GM19239 (cell line): Measurements from ENCODE around the gene C14orf132.
"Not testable (repeated sequence)": the region's sequence is repeated elsewhere in the genome, so short reads cannot be mapped to it uniquely, and the experiment has no call there.

Source experiments
- DNase-seq: peaks from one replicate; pipeline ENCODE4 v3.0.0; 2011; ENCODE audit warnings: low spot score; ENCODE audit not compliant: insufficient read length
- FAIRE-seq: peaks from 2 replicates; lab custom pipeline; 2011; peaks lifted over from hg19 to GRCh38; lab: Jason Lieb, UNC

Gene C14orf132

GRCh38 chr14:96057738-96058137, 18.6 kb downstream of the C14orf132 start:
- DNase-seq, result no peak
- no peak for FAIRE-seq

GRCh38 chr14:96058576-96059200, 19.5 kb downstream of the C14orf132 start:
- DNase-seq (no peak), FAIRE-seq (no peak)

GRCh38 chr14:96059519-96060135, 20.5 kb downstream of the C14orf132 start:
- DNase-seq, result no peak
- FAIRE-seq, result no peak

GRCh38 chr14:96060186-96060933, 21.2 kb downstream of the C14orf132 start:
- no peak for FAIRE-seq

GRCh38 chr14:96062010-96062409, 22.8 kb downstream of the C14orf132 start:
- no peak for FAIRE-seq
- no peak for DNase-seq

More at GRCh38 chr14:96060186-96060933, 21.2 kb downstream of the C14orf132 start:
- no peak for DNase-seq

GRCh38 chr14:96062506-96062905, 23.3 kb downstream of the C14orf132 start:
- no peak for FAIRE-seq

GRCh38 chr14:96064866-96065265, 25.7 kb downstream of the C14orf132 start:
- no peak for DNase-seq
- FAIRE-seq, result no peak

More at GRCh38 chr14:96062506-96062905, 23.3 kb downstream of the C14orf132 start:
- no peak for DNase-seq

GRCh38 chr14:96065661-96066459, 26.7 kb downstream of the C14orf132 start:
- no peak for FAIRE-seq
- DNase-seq, result no peak

GRCh38 chr14:96066976-96067375, 27.8 kb downstream of the C14orf132 start:
- DNase-seq (no peak), FAIRE-seq (no peak)

GRCh38 chr14:96067985-96068930, 29.1 kb downstream of the C14orf132 start:
- DNase-seq (no peak), FAIRE-seq (no peak)

GRCh38 chr14:96069421-96069820, 30.3 kb downstream of the C14orf132 start:
- FAIRE-seq (no peak), DNase-seq (no peak)

- FAIRE-seq (no peak), DNase-seq (no peak)
These were observed 32.4 kb downstream of the C14orf132 start for GRCh38 chr14:96071561-96071960.

- no peak for FAIRE-seq
- no peak for DNase-seq
These were observed 32.9 kb downstream of the C14orf132 start for GRCh38 chr14:96072076-96072475.

- no peak for DNase-seq
- FAIRE-seq, result no peak
These were observed 33.6 kb downstream of the C14orf132 start for GRCh38 chr14:96072746-96073145.

- FAIRE-seq, result not testable (repeated sequence)
These were observed 34.3 kb downstream of the C14orf132 start for GRCh38 chr14:96073260-96074039.

GRCh38 chr14:96077983-96078624, 38.9 kb downstream of the C14orf132 start:
- DNase-seq (no peak), FAIRE-seq (no peak)

More at GRCh38 chr14:96073260-96074039, 34.3 kb downstream of the C14orf132 start:
- not testable (repeated sequence) for DNase-seq

GRCh38 chr14:96078625-96079016, 39.5 kb downstream of the C14orf132 start:
- FAIRE-seq (no peak), DNase-seq (no peak)

GRCh38 chr14:96079066-96079465, 39.9 kb downstream of the C14orf132 start:
- DNase-seq (no peak), FAIRE-seq (no peak)
